ENCODE data around the gene FAM98B.

DNA sequence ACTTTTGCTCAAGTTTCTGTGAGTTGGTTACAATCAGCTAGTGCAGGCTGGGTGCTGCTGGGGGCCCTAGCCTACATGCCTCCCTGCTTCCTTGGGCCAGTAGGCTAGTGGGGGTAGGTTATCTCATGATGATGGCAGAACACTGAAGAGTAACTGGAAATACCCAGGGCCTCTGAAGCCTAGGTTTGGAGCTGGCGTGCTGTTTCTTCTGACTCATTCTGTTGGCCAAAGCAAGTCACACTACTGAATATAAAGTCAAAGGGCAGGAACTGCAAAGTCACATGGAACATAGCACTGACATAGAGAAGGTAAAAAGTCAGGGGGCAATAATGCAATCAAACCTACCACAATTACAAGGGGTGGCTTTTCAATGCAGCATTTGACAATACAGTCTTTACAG, 76.2 kb downstream of the FAM98B start:
- no peak for TF ChIP-seq EZH2 (IDR thresholded peaks at IDR 0.05; ENCODE audit: borderline replicate concordance, low read length)
- TF ChIP-seq, protein P1, sequence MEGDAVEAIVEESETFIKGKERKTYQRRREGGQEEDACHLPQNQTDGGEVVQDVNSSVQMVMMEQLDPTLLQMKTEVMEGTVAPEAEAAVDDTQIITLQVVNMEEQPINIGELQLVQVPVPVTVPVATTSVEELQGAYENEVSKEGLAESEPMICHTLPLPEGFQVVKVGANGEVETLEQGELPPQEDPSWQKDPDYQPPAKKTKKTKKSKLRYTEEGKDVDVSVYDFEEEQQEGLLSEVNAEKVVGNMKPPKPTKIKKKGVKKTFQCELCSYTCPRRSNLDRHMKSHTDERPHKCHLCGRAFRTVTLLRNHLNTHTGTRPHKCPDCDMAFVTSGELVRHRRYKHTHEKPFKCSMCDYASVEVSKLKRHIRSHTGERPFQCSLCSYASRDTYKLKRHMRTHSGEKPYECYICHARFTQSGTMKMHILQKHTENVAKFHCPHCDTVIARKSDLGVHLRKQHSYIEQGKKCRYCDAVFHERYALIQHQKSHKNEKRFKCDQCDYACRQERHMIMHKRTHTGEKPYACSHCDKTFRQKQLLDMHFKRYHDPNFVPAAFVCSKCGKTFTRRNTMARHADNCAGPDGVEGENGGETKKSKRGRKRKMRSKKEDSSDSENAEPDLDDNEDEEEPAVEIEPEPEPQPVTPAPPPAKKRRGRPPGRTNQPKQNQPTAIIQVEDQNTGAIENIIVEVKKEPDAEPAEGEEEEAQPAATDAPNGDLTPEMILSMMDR (conservative IDR thresholded peaks at IDR 0.05 in 1 of 2, IDR thresholded peaks at IDR 0.05 in 1 of 2; ENCODE audit: extremely low read depth in 1 of 2, insufficient read depth in 1 of 2, low read depth in 1 of 2, low read length in 2 of 2), result no peak

All from mammary epithelial cell (primary cell).